Raji (cell line): ENCODE data around the gene PABPC3.

Experiments used
- POLR2A ChIP-seq: IDR thresholded peaks from 2 replicates; pipeline ENCODE4 v1.6.1; 2011; ENCODE audit warnings: low read depth, low read length, control low read depth; ENCODE audit not compliant: insufficient read depth

PABPC3 gene

DNA sequence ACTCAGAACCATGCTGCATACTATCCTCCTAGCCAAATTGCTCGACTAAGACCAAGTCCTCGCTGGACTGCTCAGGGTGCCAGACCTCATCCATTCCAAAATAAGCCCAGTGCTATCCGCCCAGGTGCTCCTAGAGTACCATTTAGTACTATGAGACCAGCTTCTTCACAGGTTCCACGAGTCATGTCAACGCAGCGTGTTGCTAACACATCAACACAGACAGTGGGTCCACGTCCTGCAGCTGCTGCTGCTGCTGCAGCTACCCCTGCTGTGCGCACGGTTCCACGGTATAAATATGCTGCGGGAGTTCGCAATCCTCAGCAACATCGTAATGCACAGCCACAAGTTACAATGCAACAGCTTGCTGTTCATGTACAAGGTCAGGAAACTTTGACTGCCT lies 1.5 kb downstream of the PABPC3 start:
- no peak for TF ChIP-seq POLR2A

DNA sequence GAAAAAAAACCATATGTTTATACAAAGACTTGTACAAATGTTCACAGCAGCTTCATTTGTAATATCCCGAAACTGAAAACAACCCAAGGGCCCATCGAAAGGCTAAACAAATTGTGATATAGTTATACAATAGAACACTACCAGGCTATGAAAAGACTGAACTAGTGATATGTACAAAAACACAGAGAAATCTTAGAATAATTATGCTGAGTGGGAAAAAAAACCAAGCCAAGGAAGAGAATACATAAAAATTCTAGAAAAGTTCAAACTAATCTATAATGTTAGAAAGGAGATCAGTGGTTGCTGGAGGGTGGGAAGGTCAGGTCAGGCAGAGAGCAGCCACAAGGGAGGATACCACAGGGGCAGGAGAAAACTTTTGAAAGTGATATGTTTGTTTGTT lies 7.8 kb downstream of the PABPC3 start:
- TF ChIP-seq POLR2A, result no peak

DNA sequence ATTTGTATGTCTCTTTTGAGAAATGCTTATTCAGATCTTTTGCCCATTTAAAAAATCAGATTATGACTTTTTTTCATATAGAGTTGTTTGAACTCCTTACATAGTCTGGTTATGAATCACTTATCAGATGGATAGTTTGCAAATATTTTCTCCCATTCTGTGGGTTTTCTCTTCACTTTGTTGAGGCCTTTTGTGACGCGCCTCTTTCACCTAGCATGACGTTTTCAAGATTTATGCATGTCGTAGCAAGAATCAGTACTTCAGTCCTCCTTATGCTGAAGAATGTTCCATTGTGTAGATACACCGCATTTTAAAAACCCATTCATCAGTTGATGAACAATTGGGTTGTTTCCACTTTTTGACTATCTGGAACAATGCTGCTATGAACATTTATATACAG lies 13.4 kb downstream of the PABPC3 start:
- TF ChIP-seq POLR2A, result no peak

DNA sequence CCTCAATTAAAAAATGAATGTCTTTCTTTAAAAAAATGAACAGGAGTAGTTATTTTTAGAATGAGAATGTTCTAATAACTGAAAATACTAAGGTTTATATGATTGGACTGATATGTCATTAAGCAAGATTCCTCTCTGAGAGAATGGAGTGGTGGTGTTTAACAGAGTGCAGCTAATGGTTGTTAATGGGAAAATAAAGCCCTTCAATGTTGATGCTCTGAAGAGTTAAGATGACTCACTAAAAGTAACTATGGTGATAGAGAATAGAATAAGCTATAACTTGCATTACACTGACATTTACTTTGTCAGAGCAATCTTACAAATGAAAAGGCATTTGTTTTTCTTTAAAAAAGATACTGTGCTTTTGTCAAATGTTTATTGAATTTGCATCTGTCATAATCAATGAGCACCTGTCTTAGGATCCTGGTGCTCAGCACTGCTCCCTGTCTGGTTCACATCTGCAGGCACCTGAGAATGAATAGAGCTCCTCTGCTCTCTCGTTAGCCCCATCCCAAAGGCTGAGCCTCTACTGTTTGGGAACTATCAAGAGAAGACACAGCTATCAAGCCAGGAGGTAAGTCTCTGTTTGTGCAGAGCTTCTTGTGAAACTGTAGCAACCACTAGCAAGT lies 15.1 kb downstream of the PABPC3 start:
- no peak for TF ChIP-seq POLR2A

DNA sequence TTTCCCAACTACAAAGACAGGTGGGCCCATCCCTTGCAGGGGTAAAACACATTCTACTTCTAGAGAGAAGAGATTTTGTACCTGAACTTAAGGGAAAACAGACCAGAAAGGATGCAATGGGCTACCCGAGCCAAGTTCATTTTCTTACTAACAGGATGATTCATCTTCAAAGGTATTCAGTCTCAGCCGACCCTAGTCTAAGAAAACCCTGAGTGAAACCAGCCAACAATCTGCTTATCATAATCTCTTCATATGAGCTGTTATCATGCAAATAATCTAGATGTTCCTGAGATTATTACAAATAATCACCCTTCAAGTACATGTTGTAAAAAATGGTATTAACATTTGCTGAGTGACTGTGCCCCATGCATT lies 15.6 kb downstream of the PABPC3 start:
- TF ChIP-seq POLR2A, result no peak

DNA sequence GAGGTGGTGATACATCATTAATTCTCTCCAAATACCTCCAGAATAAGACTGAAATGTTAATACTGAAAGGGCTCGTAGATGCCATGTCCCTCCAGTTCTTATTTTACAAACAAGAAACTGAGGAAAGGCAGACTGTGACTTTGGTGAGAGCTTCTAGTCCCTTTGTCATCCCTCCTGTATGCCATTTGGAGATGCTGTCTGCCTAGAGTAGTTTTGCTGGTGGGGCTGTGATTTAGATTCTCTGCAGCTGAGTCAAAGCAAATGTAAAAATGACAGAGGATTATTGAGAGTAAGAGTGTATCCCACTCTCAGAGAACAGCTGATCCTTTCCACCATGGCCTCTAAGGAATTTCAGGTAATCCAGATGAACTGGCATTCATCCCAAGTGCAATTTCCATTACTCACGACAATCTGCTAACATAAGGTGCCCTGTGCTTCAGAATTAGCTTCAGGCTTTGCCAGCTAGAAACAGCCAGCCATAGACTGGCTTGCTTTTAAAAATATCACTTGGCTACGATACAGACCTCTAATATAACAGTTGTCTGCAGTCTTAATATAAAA lies 16.8 kb downstream of the PABPC3 start:
- TF ChIP-seq POLR2A, result no peak

DNA sequence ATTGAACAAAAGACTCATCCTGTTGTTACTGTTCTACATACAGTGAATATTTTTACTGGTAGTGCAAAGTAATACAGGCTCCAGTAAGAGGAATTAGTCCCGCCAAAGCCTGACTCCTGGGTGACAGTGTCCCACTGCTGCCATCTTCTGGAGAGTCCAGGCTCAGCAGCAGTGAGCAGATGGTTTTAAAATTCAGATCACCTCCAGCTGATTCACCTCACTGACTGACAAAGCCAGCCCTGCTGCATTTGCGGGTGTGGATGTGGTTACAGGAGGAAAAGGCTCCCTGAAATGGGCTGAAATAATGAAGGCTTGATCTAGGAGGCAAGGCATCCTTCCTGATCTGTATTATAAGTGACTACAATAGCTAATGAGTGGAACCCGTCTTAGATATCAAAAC lies 18.3 kb downstream of the PABPC3 start:
- no peak for TF ChIP-seq POLR2A

DNA sequence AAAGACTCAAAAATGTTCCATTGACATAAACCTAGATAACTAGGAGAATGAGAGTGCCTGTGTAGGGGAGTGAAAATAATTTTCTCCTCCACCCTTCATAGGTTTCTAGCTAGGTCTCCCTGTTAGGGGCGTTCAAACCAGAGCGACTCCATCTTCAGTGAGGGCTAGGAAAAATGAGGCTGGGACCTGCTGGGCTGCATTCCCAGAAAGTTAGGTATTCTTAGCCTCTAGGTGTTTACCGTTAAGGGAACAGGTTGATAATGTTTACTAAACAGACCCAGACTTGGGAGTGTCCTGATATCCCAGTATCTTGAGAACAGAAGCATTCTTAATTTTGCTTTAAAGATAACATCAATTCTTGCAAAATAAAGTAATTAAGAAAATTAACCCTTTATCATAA lies 20.1 kb downstream of the PABPC3 start:
- no peak for TF ChIP-seq POLR2A

DNA sequence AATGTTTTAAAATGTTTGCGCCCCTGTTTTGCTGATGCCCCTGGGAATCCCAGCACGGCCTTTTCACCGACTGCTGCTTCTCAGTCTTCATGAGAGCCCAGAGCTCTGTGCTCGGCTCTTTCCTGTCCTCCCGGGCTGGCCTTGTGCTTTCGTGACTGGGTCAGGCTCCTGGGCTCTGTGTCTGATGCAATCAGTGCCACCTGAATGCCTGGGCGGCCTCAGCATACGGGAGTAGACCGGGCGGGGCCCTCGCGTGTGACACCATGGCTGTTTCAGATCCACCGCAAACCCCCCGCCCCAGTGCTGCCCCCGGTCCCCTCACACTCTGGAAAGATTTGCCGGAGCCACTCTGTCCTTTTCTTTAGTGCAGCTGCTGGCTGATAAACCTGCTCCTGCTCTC lies 21.4 kb downstream of the PABPC3 start:
- no peak for TF ChIP-seq POLR2A

DNA sequence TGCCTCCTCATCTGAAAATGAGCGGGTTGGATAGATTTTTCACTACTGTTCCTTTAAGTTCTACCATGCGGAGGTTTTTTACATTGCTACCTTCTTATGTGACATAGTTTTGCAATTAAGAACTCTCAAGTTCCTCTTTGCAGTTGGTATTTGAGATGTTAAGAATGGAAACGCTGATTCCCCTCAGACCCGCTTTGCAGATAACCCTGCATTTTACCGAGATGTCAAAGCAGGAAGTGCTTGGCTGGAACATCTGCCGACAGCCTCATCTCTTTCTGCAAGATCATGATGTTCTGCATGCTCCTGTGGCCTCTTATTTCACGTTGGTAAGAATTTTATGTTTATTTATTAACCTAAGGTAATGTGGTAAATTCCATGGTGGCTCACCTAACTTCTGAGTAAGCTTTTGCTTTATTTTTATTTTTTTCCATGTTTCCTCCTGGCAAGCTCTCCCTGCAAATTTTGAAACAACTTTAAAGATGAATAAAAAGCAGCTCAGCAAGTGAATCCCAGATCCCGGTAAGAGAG lies 22.5 kb downstream of the PABPC3 start:
- no peak for TF ChIP-seq POLR2A

DNA sequence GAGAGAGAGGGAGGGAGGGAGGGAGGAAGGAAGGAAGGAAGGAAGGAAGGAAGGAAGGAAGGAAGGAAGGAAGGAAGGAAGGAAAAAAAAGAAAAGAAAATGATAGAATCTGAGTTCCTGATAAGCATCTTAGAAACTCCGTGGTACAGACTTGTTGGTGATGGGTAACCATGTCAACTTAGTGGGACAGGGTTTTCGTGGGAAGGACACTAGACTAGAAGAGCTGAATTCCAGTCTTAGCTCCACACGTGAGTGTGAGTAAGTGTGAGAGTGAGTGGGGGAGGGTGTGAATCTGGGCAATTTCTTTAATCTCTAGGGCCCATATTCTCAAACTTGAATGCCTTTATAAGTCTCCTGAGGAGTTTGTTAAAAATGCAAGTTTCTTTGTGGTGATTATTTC lies 35.0 kb downstream of the PABPC3 start:
- no peak for TF ChIP-seq POLR2A

DNA sequence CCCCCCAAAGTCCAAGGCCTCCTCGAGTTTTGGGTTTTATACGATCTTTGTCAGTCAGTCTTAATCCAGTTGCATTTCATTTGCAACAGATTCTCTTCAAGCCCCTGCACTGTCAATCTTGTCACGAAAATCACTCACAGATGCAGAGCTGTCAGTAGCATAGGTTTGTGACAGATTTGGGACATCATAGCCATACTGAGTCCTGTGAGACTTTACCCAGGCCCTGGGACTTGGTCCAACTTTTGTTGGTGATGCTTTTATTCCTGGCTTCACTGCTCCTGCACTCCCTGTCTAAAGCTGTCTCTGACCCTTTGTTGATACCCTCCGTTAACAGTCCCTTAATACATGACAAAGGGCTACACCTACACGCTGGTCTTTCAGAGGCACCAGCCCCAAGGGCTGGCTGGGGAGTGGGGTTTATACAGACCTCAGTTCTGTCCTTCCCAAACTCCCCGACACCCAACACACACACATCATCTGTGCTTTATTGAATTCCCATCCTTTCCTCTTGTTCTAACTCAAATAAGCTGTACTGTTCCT lies 36.0 kb downstream of the PABPC3 start:
- TF ChIP-seq POLR2A, result no peak

DNA sequence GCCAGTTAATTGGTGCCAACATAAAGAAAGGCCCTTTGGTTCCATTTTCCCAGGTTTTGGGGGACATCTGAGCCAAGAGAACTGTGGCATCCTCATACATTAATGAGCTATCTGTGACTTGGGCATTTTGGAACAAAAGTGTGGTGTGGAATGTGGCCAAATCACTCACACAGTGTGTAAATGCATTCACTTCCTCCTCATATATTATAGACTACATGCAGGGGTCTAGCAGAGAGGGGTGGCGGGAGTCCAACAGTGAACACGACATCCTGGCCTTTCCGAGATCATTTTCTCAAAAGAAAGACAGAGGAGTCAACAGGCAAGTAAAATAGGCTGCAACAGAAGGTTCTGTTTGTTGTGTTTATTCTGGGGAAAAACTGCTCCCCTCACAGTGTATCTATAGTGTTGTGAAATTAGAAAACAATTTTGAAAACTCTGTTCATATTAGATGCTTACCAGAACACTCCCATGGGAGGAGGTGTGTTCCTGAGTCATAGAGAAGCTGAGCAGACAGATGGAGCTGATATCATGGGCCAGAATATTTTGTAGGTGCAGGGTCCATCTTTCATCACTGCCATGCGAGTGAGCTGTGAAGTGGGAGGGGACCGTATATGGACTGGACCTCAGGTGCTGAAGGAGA lies 36.9 kb downstream of the PABPC3 start:
- TF ChIP-seq POLR2A, result no peak

DNA sequence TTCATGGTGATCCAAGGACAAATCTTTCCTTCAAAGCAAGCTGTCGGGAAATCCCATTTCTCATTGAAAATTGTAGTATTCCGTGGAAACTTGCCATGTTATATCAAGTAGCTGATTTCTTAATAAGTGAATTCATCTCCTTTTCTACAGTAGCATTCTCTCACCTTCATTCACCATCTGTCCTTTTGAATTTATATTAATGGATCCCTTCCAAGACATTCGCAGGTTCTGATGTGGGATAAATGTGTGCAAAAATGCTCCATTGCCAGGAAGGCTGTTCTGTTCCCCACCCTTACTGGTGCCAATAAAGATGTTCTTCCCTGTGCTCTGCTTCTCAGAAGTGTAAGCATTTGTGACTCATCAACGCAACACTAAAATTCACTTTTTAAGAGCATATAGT lies 40.0 kb downstream of the PABPC3 start:
- TF ChIP-seq POLR2A, result no peak

DNA sequence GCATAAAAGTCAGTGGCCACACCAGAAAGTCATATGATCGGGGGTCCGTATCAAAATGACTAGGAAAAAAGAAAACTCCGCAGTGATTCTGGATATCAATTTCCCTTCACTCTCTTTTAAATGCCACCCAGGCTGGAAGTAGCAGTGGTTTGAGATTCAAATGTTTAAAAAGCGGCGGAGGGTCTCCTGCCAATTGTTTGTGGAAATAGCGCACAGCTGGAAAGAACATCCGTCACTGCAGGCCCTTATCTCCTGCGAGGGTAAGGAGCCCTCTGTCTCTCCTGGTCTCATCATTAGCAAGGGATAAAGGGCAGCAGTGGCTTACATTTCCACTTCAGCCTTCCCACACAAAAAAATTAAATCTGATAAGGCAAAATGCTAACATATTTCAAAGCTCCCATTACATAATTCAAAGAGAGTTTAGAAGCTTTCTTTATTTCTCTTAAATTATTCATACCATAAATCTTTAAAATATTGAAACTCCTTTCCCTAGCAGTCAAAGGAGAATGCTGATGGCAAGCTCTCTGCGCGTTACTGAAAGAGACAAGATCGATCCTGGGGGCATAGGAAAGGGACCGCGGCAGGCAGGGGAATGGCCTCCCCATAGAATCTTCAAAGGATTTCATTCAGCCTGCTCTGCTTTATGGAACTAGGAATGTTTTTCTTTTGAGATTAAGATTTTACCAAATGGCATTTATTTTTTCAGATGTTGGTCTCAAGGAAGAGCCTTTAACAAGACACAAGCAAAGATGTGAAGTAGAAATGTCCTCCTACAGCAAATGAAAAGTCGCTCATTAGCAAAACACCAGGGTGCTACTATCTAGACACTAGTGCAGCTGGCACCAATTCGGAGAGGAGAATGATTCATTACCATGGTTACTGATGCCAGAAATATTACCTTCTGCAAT lies 41.2 kb downstream of the PABPC3 start:
- TF ChIP-seq POLR2A, result no peak

DNA sequence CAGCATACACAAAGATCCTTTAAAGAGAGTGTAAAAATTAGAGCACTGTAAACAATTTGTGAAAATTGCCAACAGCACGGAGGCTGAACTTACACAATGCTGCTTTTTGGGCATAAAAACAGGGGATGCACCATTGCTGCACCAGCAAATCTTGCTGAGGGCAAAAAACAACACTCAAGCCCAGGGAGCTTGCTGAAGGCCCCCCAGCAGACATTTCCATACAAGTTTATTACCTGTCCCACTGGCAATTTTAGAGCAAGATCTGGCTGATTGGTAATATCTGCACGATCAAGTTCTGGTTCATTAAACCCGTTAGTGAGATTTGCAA lies 41.8 kb downstream of the PABPC3 start:
- no peak for TF ChIP-seq POLR2A

DNA sequence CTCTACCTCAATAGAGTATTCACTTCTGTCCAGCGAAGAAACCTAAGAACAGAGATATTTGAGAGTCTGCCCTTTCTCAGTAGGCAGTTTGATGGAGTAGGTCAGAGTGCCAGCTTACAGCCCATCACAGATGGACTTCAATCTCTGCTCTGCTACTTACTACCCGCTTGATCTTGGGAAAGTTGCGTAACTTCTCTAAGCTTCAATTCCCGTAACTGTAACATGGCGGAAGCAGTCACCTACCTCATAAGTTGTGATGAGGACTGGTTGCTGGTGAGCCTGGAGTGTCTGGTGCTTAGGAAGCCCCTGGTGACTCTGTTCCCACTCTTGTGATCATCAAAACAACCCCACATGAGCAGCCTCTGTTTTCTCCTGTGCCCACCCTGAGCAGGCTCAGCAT lies 45.1 kb downstream of the PABPC3 start:
- TF ChIP-seq POLR2A, result no peak
